22Rv1 (cell line): ENCODE measurements around the gene CD34.

Source experiments
- CTCF ChIP-seq: fragments of 450-650 bp; IDR thresholded peaks from 2 replicates; pipeline ENCODE4 v1.5.1; 2017; ENCODE audit warnings: mild to moderate bottlenecking
- ZFX ChIP-seq: fragments of 450-650 bp; IDR thresholded peaks from 2 replicates; pipeline ENCODE4 v1.6.1; 2017; ENCODE audit warnings: antibody characterized with exemption, borderline replicate concordance

- TF ChIP-seq CTCF: no peak
- no peak for TF ChIP-seq ZFX
Measured at GRCh38 chr1:207869859-207870258, 41.1 kb downstream of the CD34 start.
